ENCODE results near the gene COG3. TPM values are rescaled to one million over a fixed set of nuclear protein-coding genes. Genes with fewer than 3 reads are reported as not detected.
"Not testable (repeated sequence)": the region's sequence is repeated elsewhere in the genome, so short reads cannot be mapped to it uniquely, and the experiment has no call there.

COG3 gene
- total RNA-seq (ENCODE audit: unreplicated experiment) = 23.1 TPM
- long read RNA-seq, partial matches to known transcripts = 1 of 4 reads
- long read RNA-seq, other reads (novel, unspliced or antisense) = 0 of 4 reads

GRCh38 chr13:45464687-45465453 is at the start of gene COG3:
TSS of gene COG3 (plus strand) at chr13:45464939. CDS start at chr13:45465037, 98 bp downstream.
- Mint-ChIP-seq H3K9me3 (ENCODE audit: unreplicated experiment) (no peaks in the 10 kb centered on the region), H3K36me3 (ENCODE audit: low read depth, unreplicated experiment) (peaks cover 8% of the 10 kb centered on the region), H3K27me3 (ENCODE audit: unreplicated experiment) (peaks cover 6% of the 10 kb centered on the region), H3K4me3 (ENCODE audit: unreplicated experiment) (peak within 1 kb of the TSS; percentile 93), H3K27ac (ENCODE audit: unreplicated experiment) (peak within 1 kb of the TSS; percentile 91), H3K4me1 (ENCODE audit: unreplicated experiment) (peaks cover 22% of the 10 kb centered on the region)
- DNase-seq (ENCODE audit: low spot score) = peak; percentile 84
- peak; percentile 5 for TF ChIP-seq CTCF (IDR thresholded peaks at IDR 0.05; ENCODE audit: unreplicated experiment)

GRCh38 chr13:45415112-45415511 is 49.6 kb upstream of the COG3 start:
- Mint-ChIP-seq H3K27ac (ENCODE audit: unreplicated experiment) (peak overlapping the region; percentile 52), H3K4me3 (ENCODE audit: unreplicated experiment) (no peak overlapping the region), H3K27me3 (ENCODE audit: unreplicated experiment) (no peaks in the 10 kb centered on the region)

GRCh38 chr13:45416516-45417128 is 48.1 kb upstream of the COG3 start:
- no peak for TF ChIP-seq CTCF (IDR thresholded peaks at IDR 0.05; ENCODE audit: unreplicated experiment)
- peaks cover 26% of the 10 kb centered on the region for H3K4me1 Mint-ChIP-seq (ENCODE audit: unreplicated experiment)
- H3K27ac Mint-ChIP-seq (ENCODE audit: unreplicated experiment) = no peak overlapping the region
- H3K36me3 Mint-ChIP-seq (ENCODE audit: low read depth, unreplicated experiment) = no peaks in the 10 kb centered on the region
- peak overlapping the region; percentile 94 for H3K4me3 Mint-ChIP-seq (ENCODE audit: unreplicated experiment)
- H3K9me3 Mint-ChIP-seq (ENCODE audit: unreplicated experiment) = no peaks in the 10 kb centered on the region
- H3K27me3 Mint-ChIP-seq (ENCODE audit: unreplicated experiment) = no peaks in the 10 kb centered on the region
- DNase-seq (ENCODE audit: low spot score) = no peak

More at GRCh38 chr13:45415112-45415511, 49.6 kb upstream of the COG3 start:
- Mint-ChIP-seq H3K9me3 (ENCODE audit: unreplicated experiment) (no peaks in the 10 kb centered on the region), H3K4me1 (ENCODE audit: unreplicated experiment) (peaks cover 25% of the 10 kb centered on the region), H3K36me3 (ENCODE audit: low read depth, unreplicated experiment) (no peaks in the 10 kb centered on the region)
- DNase-seq (ENCODE audit: low spot score) = no peak
- no peak for TF ChIP-seq CTCF (IDR thresholded peaks at IDR 0.05; ENCODE audit: unreplicated experiment)

GRCh38 chr13:45417790-45418534 is 46.8 kb upstream of the COG3 start, which contains the start of gene SLC25A30:
TSS of gene SLC25A30 (minus strand) at chr13:45418373. CDS start at chr13:45411425, 6,948 bp downstream.
- H3K27ac Mint-ChIP-seq (ENCODE audit: unreplicated experiment) = peak within 1 kb of the TSS; percentile 62
- DNase-seq (ENCODE audit: low spot score) = peak; percentile 91
- H3K9me3 Mint-ChIP-seq (ENCODE audit: unreplicated experiment) = no peaks in the 10 kb centered on the region
- no peaks in the 10 kb centered on the region for H3K27me3 Mint-ChIP-seq (ENCODE audit: unreplicated experiment)
- H3K36me3 Mint-ChIP-seq (ENCODE audit: low read depth, unreplicated experiment) = no peaks in the 10 kb centered on the region
- H3K4me1 Mint-ChIP-seq (ENCODE audit: unreplicated experiment) = peaks cover 26% of the 10 kb centered on the region
- peak within 1 kb of the TSS; percentile 94 for H3K4me3 Mint-ChIP-seq (ENCODE audit: unreplicated experiment)
- no peak for TF ChIP-seq CTCF (IDR thresholded peaks at IDR 0.05; ENCODE audit: unreplicated experiment)

- not testable (repeated sequence) for H3K36me3 Mint-ChIP-seq (ENCODE audit: low read depth, unreplicated experiment); H3K4me3 Mint-ChIP-seq (ENCODE audit: unreplicated experiment)
Measured at GRCh38 chr13:45419389-45419788, 45.4 kb upstream of the COG3 start.

More at GRCh38 chr13:45419389-45419788, 45.4 kb upstream of the COG3 start:
- H3K27ac Mint-ChIP-seq (ENCODE audit: unreplicated experiment); H3K9me3 Mint-ChIP-seq (ENCODE audit: unreplicated experiment); H3K27me3 Mint-ChIP-seq (ENCODE audit: unreplicated experiment); DNase-seq (ENCODE audit: low spot score): not testable (repeated sequence)
- H3K4me1 Mint-ChIP-seq (ENCODE audit: unreplicated experiment) = peaks cover 23% of the 10 kb centered on the region
